ENCODE measurements around the gene KCNH6.

DNA sequence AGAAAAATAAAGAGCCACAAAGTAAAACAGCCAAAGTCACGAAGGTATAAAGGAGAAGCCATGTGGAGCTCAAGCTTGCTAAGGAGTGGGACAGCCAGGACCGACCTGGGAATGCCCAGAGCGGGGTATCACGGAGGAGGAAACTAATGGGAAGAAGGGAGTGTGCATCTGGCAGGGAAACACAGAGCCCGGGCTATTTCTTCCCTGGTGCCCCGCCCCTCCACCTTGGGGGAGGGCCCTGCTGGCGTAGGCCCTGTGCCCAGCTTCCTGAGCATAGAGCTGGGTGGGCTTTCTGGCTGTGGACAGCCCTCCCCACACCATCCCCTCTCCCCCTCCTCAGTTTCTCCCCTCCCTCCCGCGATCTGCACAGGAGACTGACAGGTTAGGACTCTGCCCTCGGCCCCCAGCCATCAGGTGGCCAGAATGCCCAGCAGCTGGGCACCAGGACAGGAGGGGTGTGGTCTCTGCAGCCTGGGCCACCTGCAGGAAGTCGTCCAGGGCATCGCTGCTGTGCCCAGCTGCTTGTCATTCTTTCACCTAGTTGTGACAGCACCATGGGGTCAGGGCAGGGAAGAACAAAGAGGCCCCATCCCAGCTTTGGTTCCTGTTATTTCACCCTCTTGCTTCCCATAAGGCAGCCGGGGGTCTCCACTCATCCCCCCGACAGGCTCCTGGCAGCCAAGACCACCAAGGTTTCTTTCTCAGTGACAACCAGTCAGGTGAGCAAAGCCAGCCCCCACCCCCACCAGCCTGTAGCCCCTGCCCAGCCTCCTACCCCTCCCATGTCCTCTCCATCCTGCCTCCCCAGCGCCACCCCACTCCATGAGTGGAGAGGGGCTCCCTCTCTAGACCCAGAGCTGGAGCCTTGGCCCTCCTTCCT lies 20.0 kb downstream of the KCNH6 start:
- no peak for TF ChIP-seq CTCF (IDR thresholded peaks at IDR 0.05)
- TF ChIP-seq POLR2A (IDR thresholded peaks at IDR 0.05) = no peak

Measured in gastroesophageal sphincter (tissue), 3 donors.